M059J (cell line): Measurements from ENCODE around the gene MSI2. TPM values are rescaled to one million over a fixed set of nuclear protein-coding genes. Genes with fewer than 3 reads are reported as not detected.
A peak's percentile ranks its signal among the peaks of the same experiment; 100 is the strongest.

ENCODE experiments used
- DNase-seq: peaks from one replicate; pipeline ENCODE4 v3.0.0-alpha.2; 2012; ENCODE audit warnings: low read depth
- total RNA-seq: library from RNA; depleted of rRNA; stranded (reverse); fragments of >200 nt; shearing (Covaris generic); gene quantifications from 2 replicates; pipeline ENCODE4 v1.2.3, GENCODE V29; 2014

Gene MSI2
- total RNA-seq, 1 experiment from 2014 or later: 28.6 TPM

- no peak for DNase-seq
Measured at GRCh38 chr17:57574040-57574513, 317.8 kb downstream of the MSI2 start.

GRCh38 chr17:57576744-57577143 lies 320.4 kb downstream of the MSI2 start:
- DNase-seq: no peak

GRCh38 chr17:57577751-57578607 lies 321.7 kb downstream of the MSI2 start:
- DNase-seq: peak; percentile 49

GRCh38 chr17:57578608-57579225 lies 322.4 kb downstream of the MSI2 start:
- DNase-seq: no peak

- no peak for DNase-seq
Measured at GRCh38 chr17:57579245-57579644, 322.9 kb downstream of the MSI2 start.

GRCh38 chr17:57580055-57580739 lies 323.9 kb downstream of the MSI2 start:
- no peak for DNase-seq

GRCh38 chr17:57582881-57583756 lies 326.8 kb downstream of the MSI2 start:
- DNase-seq: no peak

- no peak for DNase-seq
Measured at GRCh38 chr17:57584050-57584551, 327.8 kb downstream of the MSI2 start.

- no peak for DNase-seq
Measured at GRCh38 chr17:57585341-57586195, 329.2 kb downstream of the MSI2 start.

- no peak for DNase-seq
Measured at GRCh38 chr17:57586196-57586740, 329.9 kb downstream of the MSI2 start.

GRCh38 chr17:57586742-57587141 lies 330.4 kb downstream of the MSI2 start:
- DNase-seq: no peak

GRCh38 chr17:57587193-57587969 lies 331.1 kb downstream of the MSI2 start:
- DNase-seq: no peak

- peak; percentile 26 for DNase-seq
Measured at GRCh38 chr17:57588086-57588485, 331.8 kb downstream of the MSI2 start.

- DNase-seq: no peak
Measured at GRCh38 chr17:57589151-57590034, 333.1 kb downstream of the MSI2 start.

- no peak for DNase-seq
Measured at GRCh38 chr17:57593739-57594462, 337.6 kb downstream of the MSI2 start.

- no peak for DNase-seq
Measured at GRCh38 chr17:57594767-57595166, 338.4 kb downstream of the MSI2 start.

GRCh38 chr17:57595426-57595825 lies 339.1 kb downstream of the MSI2 start:
- DNase-seq: no peak
